Thyroid gland (tissue), 4 donors: Measurements from ENCODE around the gene QPCT. TPM values are rescaled to one million over a fixed set of nuclear protein-coding genes. Genes with fewer than 3 reads are reported as not detected.
A peak's percentile ranks its signal among the peaks of the same experiment; 100 is the strongest.
"Not testable (repeated sequence)": the region's sequence is repeated elsewhere in the genome, so short reads cannot be mapped to it uniquely, and the experiment has no call there.

Experiments
- DNase-seq, 2 donors: peaks; one replicate each; pipeline ENCODE4 v3.0.0-alpha.2; 2019
- H3K27ac ChIP-seq, 3 donors: fragments of 200-600 bp; sonication (generic); 1 replicate in 2 of 3; 2 replicates in 1 of 3; pipeline ENCODE4 v1.5.1; 2016 to 2019; ENCODE audit warnings: mild to moderate bottlenecking in 1 of 3, moderate library complexity in 1 of 3
- H3K27me3 ChIP-seq: fragments of 200-600 bp; sonication (generic); one replicate; pipeline ENCODE4 v1.5.1; 2019
- H3K36me3 ChIP-seq, 2 donors: fragments of 200-600 bp; sonication (generic); one replicate each; pipeline ENCODE4 v1.5.1; 2016 to 2019
- H3K4me1 ChIP-seq, 2 donors: fragments of 200-600 bp; sonication (generic); one replicate each; pipeline ENCODE4 v1.5.1; 2017 to 2019
- H3K4me3 ChIP-seq, 3 donors: fragments of 200-600 bp; sonication (generic); replicated peaks in 1 of 3; 1 replicate in 2 of 3; 2 replicates in 1 of 3; pipeline ENCODE4 v1.5.1; 2016; ENCODE audit warnings: mild to moderate bottlenecking in 1 of 3
- H3K9me3 ChIP-seq: fragments of 200-600 bp; sonication (generic); one replicate; pipeline ENCODE4 v1.5.1; 2017
- CTCF ChIP-seq, 6 experiments: fragments of 200-600 bp in 3 of 6; fragments of 450-650 bp in 3 of 6; sonication (generic) in 3 of 6; IDR thresholded peaks; one replicate each; pipeline ENCODE4 v1.5.1; 2016 to 2019; ENCODE audit warnings: antibody characterized with exemption in 6 of 6, mild to moderate bottlenecking in 2 of 6, inconsistent platforms in 1 of 6, moderate library complexity in 1 of 6
- POLR2A ChIP-seq, 2 donors: fragments of 450-650 bp; IDR thresholded peaks; one replicate each; pipeline ENCODE4 v1.6.1; 2017; ENCODE audit warnings: antibody characterized with exemption in 2 of 2, mild to moderate bottlenecking in 2 of 2, moderate library complexity in 1 of 2
- WGBS, 2 donors: methylation state at CpG; one replicate each; pipeline ENCODE4 v1.1.5; 2017; 5-methylcytosine and 5-hydroxymethylcytosine counted together
- intact Hi-C: fragments of 100-400 bp; cut with DNase I; formaldehyde crosslinking; loops from one replicate; pipeline ENCODE4 v1.15.1; 2023
- total RNA-seq, 4 donors: library from RNA; depleted of rRNA; stranded (reverse); fragments of >200 nt; gene quantifications; one replicate each; pipeline ENCODE4 v1.2.3, GENCODE V29; 2016

The QPCT gene
- total RNA-seq, 4 donors from 2014 or later = 1.0 to 6.0 (median 4.3) TPM

GRCh38 chr2:37400041-37400440 is 55.6 kb downstream of the QPCT start:
- DNase-seq = no peak
- no peak overlapping the region for H3K27ac ChIP-seq
- intact Hi-C loops = no loop called here
- 92 to 95% methylated on average over 4 of the region's 4 CpGs for WGBS, 2 donors
- no peaks in the 10 kb centered on the region for H3K4me1 ChIP-seq
- no peaks in the 10 kb centered on the region for H3K36me3 ChIP-seq
- H3K4me3 ChIP-seq = no peak overlapping the region
- H3K27me3 ChIP-seq = no peaks in the 10 kb centered on the region
- no peaks in the 10 kb centered on the region for H3K9me3 ChIP-seq
- TF ChIP-seq CTCF (IDR thresholded peaks at IDR 0.05) (no peak), POLR2A (IDR thresholded peaks at IDR 0.05) (no peak)

- Histone ChIP-seq H3K4me3 (no peak overlapping the region), H3K27ac (no peak overlapping the region), H3K4me1 (no peaks in the 10 kb centered on the region), H3K9me3 (no peaks in the 10 kb centered on the region), H3K36me3 (no peaks in the 10 kb centered on the region), H3K27me3 (no peaks in the 10 kb centered on the region)
- TF ChIP-seq CTCF (IDR thresholded peaks at IDR 0.05) = no peak
- TF ChIP-seq POLR2A (IDR thresholded peaks at IDR 0.05) = no peak
- DNase-seq = no peak
- intact Hi-C loops = no loop called here
- WGBS, 2 donors = 91 to 93% methylated on average over 6 of the region's 6 CpGs
Observed at GRCh38 chr2:37402636-37403035, 58.2 kb downstream of the QPCT start.

- 69 to 77% methylated on average over 2 of the region's 2 CpGs for WGBS, 2 donors
- TF ChIP-seq POLR2A (IDR thresholded peaks at IDR 0.05) (no peak), CTCF (IDR thresholded peaks at IDR 0.05) (no peak)
Observed at GRCh38 chr2:37405781-37406180, 61.4 kb downstream of the QPCT start.

GRCh38 chr2:37412231-37412630 is 67.8 kb downstream of the QPCT start:
- H3K4me1 ChIP-seq = no peaks in the 10 kb centered on the region
- DNase-seq = no peak
- H3K27me3 ChIP-seq = no peaks in the 10 kb centered on the region
- no peak overlapping the region for H3K4me3 ChIP-seq
- H3K27ac ChIP-seq = no peak overlapping the region
- H3K9me3 ChIP-seq = no peaks in the 10 kb centered on the region
- TF ChIP-seq POLR2A (IDR thresholded peaks at IDR 0.05) (no peak), CTCF (IDR thresholded peaks at IDR 0.05) (no peak)
- H3K36me3 ChIP-seq = no peaks in the 10 kb centered on the region
- WGBS, 2 donors = 78 to 82% methylated on average over 6 of the region's 6 CpGs
- intact Hi-C loops = loop anchor here (5.0 kb wide), 1 partner anchor 425 kb away; no protein-coding TSS in a partner anchor

More at GRCh38 chr2:37405781-37406180, 61.4 kb downstream of the QPCT start:
- no peaks in the 10 kb centered on the region for H3K4me1 ChIP-seq
- H3K4me3 ChIP-seq = no peak overlapping the region
- DNase-seq = no peak
- intact Hi-C loops = no loop called here
- H3K27ac ChIP-seq = no peak overlapping the region
- H3K27me3 ChIP-seq = no peaks in the 10 kb centered on the region
- H3K9me3 ChIP-seq = no peaks in the 10 kb centered on the region
- no peaks in the 10 kb centered on the region for H3K36me3 ChIP-seq

- not testable (repeated sequence) for H3K4me3 ChIP-seq, H3K9me3 ChIP-seq, H3K27ac ChIP-seq, H3K27me3 ChIP-seq, H3K4me1 ChIP-seq, H3K36me3 ChIP-seq
- intact Hi-C loops = loop anchor here (5.0 kb wide), 1 partner anchor 423 kb away; no protein-coding TSS in a partner anchor
- 70 to 72% methylated on average over 4 of the region's 4 CpGs for WGBS, 2 donors
- DNase-seq = peak in 1 of 2 donors; percentile 13
Observed at GRCh38 chr2:37413911-37414469, 69.6 kb downstream of the QPCT start.
